Left ventricle myocardium inferior (tissue), 1 donor: Measurements from ENCODE around the gene STK40. TPM values are rescaled to one million over a fixed set of nuclear protein-coding genes. Genes with fewer than 3 reads are reported as not detected.

ENCODE experiments used
- DNase-seq: peaks from one replicate; pipeline ENCODE4 v3.0.0-alpha.2; 2020
- H3K27ac ChIP-seq: fragments of 200-600 bp; replicated peaks from 2 replicates; pipeline ENCODE4 v1.8.0; 2021
- H3K27me3 ChIP-seq: fragments of 200-600 bp; 2 replicates; pipeline ENCODE4 v1.8.0; 2021; ENCODE audit warnings: low read depth
- H3K36me3 ChIP-seq: fragments of 200-600 bp; 2 replicates; pipeline ENCODE4 v1.8.0; 2021
- H3K4me1 ChIP-seq: fragments of 200-600 bp; 2 replicates; pipeline ENCODE4 v1.8.0; 2021
- H3K4me3 ChIP-seq: fragments of 200-600 bp; 2 replicates; pipeline ENCODE4 v1.8.0; 2021; ENCODE audit warnings: mild to moderate bottlenecking, moderate library complexity
- H3K9me3 ChIP-seq: fragments of 200-600 bp; replicated peaks from 2 replicates; pipeline ENCODE4 v1.8.0; 2021
- CTCF ChIP-seq: fragments of 200-600 bp; IDR thresholded peaks from 2 replicates; pipeline ENCODE4 v1.8.0; 2021; ENCODE audit warnings: antibody characterized with exemption, mild to moderate bottlenecking, borderline replicate concordance
- intact Hi-C: fragments of 100-400 bp; cut with micrococcal nuclease; formaldehyde crosslinking; loops from one replicate; pipeline ENCODE4 v1.11.0; 2022
- total RNA-seq: library from RNA; stranded (reverse); fragmentation: NEBNext Ultra II Directional; extraction: Animal tissue kit (Norgen Biotek cat#: 25700); gene quantifications from one replicate; pipeline ENCODE4 v1.2.1, GENCODE V29; 2021
- donor health status: DM: no; HTN: yes; CAD: no; lungs with severe emphysema.

The STK40 gene
- total RNA-seq, 1 donor from 2014 or later: 69.8 TPM

- TF ChIP-seq CTCF: no peak
- H3K27ac ChIP-seq: no peak overlapping the region
- no peak overlapping the region for H3K4me3 ChIP-seq
- intact Hi-C loops: no loop called here
- H3K9me3 ChIP-seq: no peaks in the 10 kb centered on the region
- H3K4me1 ChIP-seq: peaks cover 45% of the 10 kb centered on the region
- H3K27me3 ChIP-seq: no peaks in the 10 kb centered on the region
- peaks cover 39% of the 10 kb centered on the region for H3K36me3 ChIP-seq
- no peak for DNase-seq
These were observed 5.5 kb upstream of the STK40 start for GRCh38 chr1:36391271-36391670.

DNA sequence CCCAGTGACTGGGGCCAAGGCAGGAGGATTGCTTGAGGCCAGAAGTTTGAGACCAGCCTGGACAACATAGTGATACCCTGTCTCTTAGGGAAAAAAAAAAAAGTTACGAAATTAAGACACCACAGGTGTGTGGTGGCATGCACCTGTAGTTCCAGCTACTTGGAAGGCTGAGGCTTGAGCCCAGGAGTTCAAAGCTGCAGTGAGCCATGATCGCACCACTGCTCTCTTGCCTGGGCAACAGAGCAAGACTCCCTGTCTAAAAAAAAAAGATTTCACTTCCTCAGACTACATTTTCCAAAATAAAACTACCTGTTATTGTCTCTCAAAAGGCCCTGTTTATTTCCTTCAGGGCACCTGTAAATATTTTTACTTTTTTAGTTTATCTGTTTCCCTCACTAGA is 4.7 kb upstream of the STK40 start:
- DNase-seq: no peak
- H3K27ac ChIP-seq: peak overlapping the region; percentile 57
- intact Hi-C loops: no loop called here
- no peaks in the 10 kb centered on the region for H3K9me3 ChIP-seq
- no peak overlapping the region for H3K4me3 ChIP-seq
- no peak for TF ChIP-seq CTCF
- peaks cover 39% of the 10 kb centered on the region for H3K36me3 ChIP-seq
- no peaks in the 10 kb centered on the region for H3K27me3 ChIP-seq
- peaks cover 47% of the 10 kb centered on the region for H3K4me1 ChIP-seq

DNA sequence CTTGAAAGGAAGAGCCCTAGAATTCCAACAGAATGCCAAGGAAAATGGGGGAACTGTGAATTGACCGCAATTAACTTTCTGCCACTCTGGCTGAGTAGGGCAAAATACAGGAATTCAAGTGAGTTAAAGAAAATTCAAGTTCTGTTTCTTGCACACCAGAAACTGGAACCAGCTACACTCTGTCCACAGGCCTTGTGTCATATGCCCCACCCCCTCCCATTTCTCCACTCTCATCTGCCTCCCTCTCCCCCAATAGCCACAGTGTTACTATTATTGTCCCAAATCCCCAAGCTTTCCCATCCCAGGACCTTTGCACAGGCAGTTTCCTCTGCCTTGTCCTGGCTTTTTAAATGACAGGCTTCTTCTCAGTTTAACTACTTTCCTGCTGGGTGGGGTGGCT is 4.3 kb upstream of the STK40 start:
- Histone ChIP-seq H3K4me3 (no peak overlapping the region), H3K36me3 (peaks cover 39% of the 10 kb centered on the region), H3K27ac (peak overlapping the region; percentile 57), H3K9me3 (no peaks in the 10 kb centered on the region), H3K27me3 (no peaks in the 10 kb centered on the region), H3K4me1 (peaks cover 51% of the 10 kb centered on the region)
- intact Hi-C loops: no loop called here
- no peak for TF ChIP-seq CTCF
- DNase-seq: no peak

GRCh38 chr1:36389261-36389660 is 3.5 kb upstream of the STK40 start:
- Histone ChIP-seq H3K4me1 (peaks cover 58% of the 10 kb centered on the region), H3K36me3 (peaks cover 39% of the 10 kb centered on the region), H3K27ac (peak overlapping the region; percentile 57), H3K4me3 (no peak overlapping the region), H3K27me3 (no peaks in the 10 kb centered on the region), H3K9me3 (no peaks in the 10 kb centered on the region)
- no peak for DNase-seq
- intact Hi-C loops: no loop called here
- no peak for TF ChIP-seq CTCF

DNA sequence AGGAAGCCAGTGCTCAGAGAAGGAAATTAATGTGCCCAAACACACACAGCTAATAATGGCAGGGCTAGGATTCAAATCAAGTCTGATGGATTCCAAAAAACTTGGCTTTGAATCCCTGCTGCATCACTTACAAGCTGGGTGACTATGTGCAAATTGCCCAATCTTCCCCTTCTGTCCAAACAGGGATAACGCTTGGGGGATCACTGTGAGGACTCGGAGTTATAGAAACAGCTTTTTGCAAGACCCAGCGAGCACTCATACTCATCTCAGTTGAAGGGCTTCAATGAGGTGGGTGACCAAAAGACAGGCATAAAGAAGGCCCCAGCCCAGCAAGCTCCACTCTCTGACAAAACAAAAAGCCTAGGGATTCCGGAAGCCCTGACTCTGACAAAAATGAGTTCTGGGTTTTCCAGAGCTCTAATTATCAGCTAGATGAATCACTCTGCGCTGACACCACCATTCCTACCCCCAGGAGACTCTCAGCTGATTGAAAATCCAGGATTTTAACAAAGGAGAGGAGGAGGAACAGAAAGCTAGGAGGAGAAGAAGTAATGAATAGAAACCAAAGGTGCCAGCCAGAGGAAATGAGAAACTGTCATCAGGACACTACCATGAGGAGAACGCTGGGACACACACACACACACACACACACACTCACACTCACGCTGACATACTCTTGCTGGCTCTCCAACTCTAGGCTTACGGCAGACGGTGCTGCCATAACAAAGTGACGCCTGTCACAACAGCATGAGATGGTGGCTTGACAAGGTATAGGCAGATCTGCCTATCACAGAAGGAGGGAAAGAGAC is 1.6 kb upstream of the STK40 start:
- DNase-seq: no peak
- Histone ChIP-seq H3K27ac (peak overlapping the region; percentile 99), H3K36me3 (peaks cover 21% of the 10 kb centered on the region), H3K4me3 (peak overlapping the region; percentile 82), H3K27me3 (no peaks in the 10 kb centered on the region), H3K4me1 (peaks cover 78% of the 10 kb centered on the region), H3K9me3 (no peaks in the 10 kb centered on the region)
- intact Hi-C loops: no loop called here
- no peak for TF ChIP-seq CTCF
